Prostate gland (tissue), 2 donors: Measurements from ENCODE around the gene FGF13. TPM values are rescaled to one million over a fixed set of nuclear protein-coding genes. Genes with fewer than 3 reads are reported as not detected.

Experiments used
- DNase-seq: peaks from one replicate; pipeline ENCODE4 v3.0.0-alpha.2; 2019; ENCODE audit warnings: low spot score
- H3K27ac ChIP-seq, 2 donors: fragments of 200-600 bp; sonication (generic); 2 replicates each; pipeline ENCODE4 v1.5.1; 2017 to 2019
- H3K27me3 ChIP-seq: fragments of 200-600 bp; sonication (generic); replicated peaks from 2 replicates; pipeline ENCODE4 v1.5.1; 2019; ENCODE audit not compliant: insufficient read depth
- H3K36me3 ChIP-seq, 2 donors: fragments of 200-600 bp; sonication (generic); 1 replicate in 1 of 2; 2 replicates in 1 of 2; pipeline versions ENCODE4 v1.5.1 to v1.8.1; 2017 to 2019
- H3K4me1 ChIP-seq: fragments of 200-600 bp; sonication (generic); replicated peaks from 2 replicates; pipeline ENCODE4 v1.5.1; 2019
- H3K4me3 ChIP-seq, 2 donors: fragments of 200-600 bp; sonication (generic); 2 replicates each; pipeline ENCODE4 v1.5.1; 2017 to 2019
- H3K9me3 ChIP-seq: fragments of 200-600 bp; sonication (generic); 2 replicates; pipeline ENCODE4 v1.5.1; 2017
- CTCF ChIP-seq, 4 experiments: fragments of 200-600 bp in 2 of 4; fragments of 450-650 bp in 2 of 4; sonication (generic) in 2 of 4; IDR thresholded peaks; 1 replicate in 3 of 4; 2 replicates in 1 of 4; pipeline ENCODE4 v1.5.1; 2016 to 2019; ENCODE audit warnings: antibody characterized with exemption in 4 of 4, mild to moderate bottlenecking in 2 of 4, moderate library complexity in 2 of 4
- POLR2A ChIP-seq: fragments of 450-650 bp; IDR thresholded peaks from one replicate; pipeline ENCODE4 v1.6.1; 2016; ENCODE audit warnings: antibody characterized with exemption, mild to moderate bottlenecking
- POLR2AphosphoS5 ChIP-seq: sonication (generic); formaldehyde crosslinking; IDR thresholded peaks from one replicate; pipeline ENCODE4 v1.6.1; 2017; ENCODE audit warnings: antibody characterized with exemption
- WGBS: methylation state at CpG from one replicate; pipeline ENCODE4 v1.1.5; 2018; 5-methylcytosine and 5-hydroxymethylcytosine counted together
- intact Hi-C: fragments of 100-400 bp; cut with DNase I; formaldehyde crosslinking; loops from one replicate; pipeline ENCODE4 v1.14.2; 2022
- microRNA counts, 2 donors: library from miRNA; unstranded; fragments of <30 nt; microRNA quantifications; one replicate each; lab custom pipeline; 2016 to 2017
- microRNA-seq: library from miRNA; unstranded; fragments of <30 nt; microRNA quantifications from one replicate; pipeline ENCODE4, GENCODE V29; 2016
- small RNA-seq, 2 donors: library from RNA; depleted of rRNA; stranded (forward); fragments of <200 nt; gene quantifications; one replicate each; pipeline ENCODE3, GENCODE V24; 2016
- total RNA-seq, 2 donors: library from RNA; depleted of rRNA; stranded (reverse); fragments of >200 nt; gene quantifications; one replicate each; pipeline ENCODE4 v1.1.0, GENCODE V29; 2016

FGF13 gene
- total RNA-seq, 2 donors from 2014 or later, result 18.0 to 22.4 TPM

DNA sequence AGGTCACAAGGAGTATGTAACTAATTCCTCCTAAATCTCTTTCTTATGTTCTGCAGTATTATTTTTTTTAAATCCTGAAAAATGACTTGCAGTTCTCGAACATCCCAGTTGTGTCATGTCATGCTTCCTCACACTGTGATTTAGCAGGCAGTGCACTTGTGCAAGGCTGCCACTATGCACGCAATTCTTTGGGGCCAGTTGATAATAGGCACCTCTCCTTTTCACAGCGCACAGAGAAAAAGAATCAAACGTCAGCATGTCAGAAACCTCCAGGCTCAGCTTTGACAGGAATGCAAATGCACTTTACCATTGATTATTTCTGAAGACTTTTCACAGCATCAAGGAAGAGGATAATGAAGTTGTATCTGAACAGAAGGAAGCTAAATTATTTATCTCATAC lies 62.9 kb downstream of the FGF13 start:
- Histone ChIP-seq H3K4me3 (no peak overlapping the region), H3K27me3 (no peaks in the 10 kb centered on the region), H3K4me1 (no peaks in the 10 kb centered on the region), H3K36me3 (no peaks in the 10 kb centered on the region), H3K9me3 (no peaks in the 10 kb centered on the region), H3K27ac (no peak overlapping the region)
- no peak for DNase-seq
- TF ChIP-seq POLR2AphosphoS5 (no peak), POLR2A (no peak), CTCF (IDR thresholded peaks at IDR 0.05) (no peak)
- 78% methylated on average over 4 of the region's 4 CpGs for WGBS
- intact Hi-C loops, result no loop called here

GRCh38 chrX:138638996-138639395 lies 72.5 kb downstream of the FGF13 start:
- DNase-seq, result no peak
- TF ChIP-seq POLR2AphosphoS5 (no peak), CTCF (IDR thresholded peaks at IDR 0.05) (no peak), POLR2A (no peak)
- Histone ChIP-seq H3K36me3 (no peaks in the 10 kb centered on the region), H3K4me3 (no peak overlapping the region), H3K4me1 (no peaks in the 10 kb centered on the region), H3K27ac (no peak overlapping the region), H3K27me3 (no peaks in the 10 kb centered on the region), H3K9me3 (no peaks in the 10 kb centered on the region)
- WGBS, result 58% methylated on average over 2 of the region's 2 CpGs
- intact Hi-C loops, result no loop called here

MicroRNAs within 50 kb of the gene (microRNA counts, 767-probe panel; counts per million panel counts)
- microRNA hsa-miR-504 (lab: Ali Mortazavi, UCI), result 1,784 to 3,296 counts per million in 2 donors

Small RNAs within 50 kb of the gene (microRNA-seq; reads per million reads assigned to microRNA genes)
- gene MIR504, result 20.5 reads per million, percentile 58 among the genes with 10 or more reads in this experiment

Small RNAs within 50 kb of the gene (small RNA-seq; reads per million reads assigned to genes)
- gene AL031386.1, result 0 reads per million in 2 donors
- gene MIR504, result 0.30 to 3.0 reads per million in 2 donors
